Adrenal gland (tissue), 12 donors: ENCODE measurements around the gene TTF2. TPM values are rescaled to one million over a fixed set of nuclear protein-coding genes. Genes with fewer than 3 reads are reported as not detected.

Source experiments
- DNase-seq, 7 donors: peaks; one replicate each; pipeline ENCODE4 v3.0.0-alpha.2; 2019 to 2020
- H3K27ac ChIP-seq, 5 donors: fragments of 200-600 bp; sonication (generic) in 4 of 5; 1 replicate in 3 of 5; 2 replicates in 2 of 5; pipeline versions ENCODE4 v1.5.1 to v1.8.0; 2016 to 2020; ENCODE audit warnings: mild to moderate bottlenecking in 1 of 5
- H3K27me3 ChIP-seq: fragments of 200-600 bp; 2 replicates; pipeline ENCODE4 v1.8.0; 2021
- H3K36me3 ChIP-seq, 2 donors: fragments of 200-600 bp; replicated peaks in 1 of 2; 1 replicate in 1 of 2; 2 replicates in 1 of 2; pipeline versions ENCODE4 v1.5.1 to v1.8.0; 2018 to 2022
- H3K4me1 ChIP-seq, 2 donors: fragments of 200-600 bp; replicated peaks in 1 of 2; 1 replicate in 1 of 2; 2 replicates in 1 of 2; pipeline versions ENCODE4 v1.5.1 to v1.8.0; 2018 to 2021
- H3K4me3 ChIP-seq, 4 donors: fragments of 200-600 bp; sonication (generic) in 3 of 4; one replicate each; pipeline ENCODE4 v1.5.1; 2016 to 2018
- H3K9me3 ChIP-seq, 3 donors: fragments of 200-600 bp; sonication (generic) in 1 of 3; replicated peaks in 1 of 3; 1 replicate in 2 of 3; 2 replicates in 1 of 3; pipeline versions ENCODE4 v1.5.1 to v1.8.0; 2016 to 2021
- CTCF ChIP-seq, 6 experiments: fragments of 450-650 bp in 4 of 6; fragments of 200-600 bp in 2 of 6; sonication (generic) in 1 of 6; IDR thresholded peaks; 1 replicate in 5 of 6; 2 replicates in 1 of 6; pipeline versions ENCODE4 v1.5.1 to v1.8.0; 2016 to 2021; ENCODE audit warnings: antibody characterized with exemption in 6 of 6, mild to moderate bottlenecking in 2 of 6, moderate library complexity in 1 of 6
- POLR2A ChIP-seq, 2 donors: fragments of 450-650 bp; IDR thresholded peaks; one replicate each; pipeline ENCODE4 v1.6.1; 2017; ENCODE audit warnings: antibody characterized with exemption in 2 of 2, mild to moderate bottlenecking in 2 of 2, moderate library complexity in 1 of 2
- WGBS, 4 donors: extraction: QIAGEN DNeasy Blood & Tissue Kit in 2 of 4; methylation state at CpG; one replicate each; pipeline versions ENCODE4 v1.1.5 to v1.1.7; 2013 to 2017; 5-methylcytosine and 5-hydroxymethylcytosine counted together
- intact Hi-C, 2 donors: fragments of 100-400 bp; cut with DNase I; formaldehyde crosslinking; loops; one replicate each; pipeline versions ENCODE4 v1.14.1 to v1.15.0; 2022 to 2023
- polyA plus RNA-seq, 3 donors: library from polyadenylated mRNA; stranded (reverse); fragments of 200-250 nt in 2 of 3; fragments of 350-450 nt in 1 of 3; fragmentation: Illumina TruSeq in 1 of 3; extraction: RNeasy Lipid Tissue Mini Kit (QIAGEN cat#74804) in 1 of 3; gene quantifications; one replicate each; pipeline ENCODE4 v1.2.3, GENCODE V29; 2013 to 2014
- total RNA-seq, 9 donors: library from RNA; depleted of rRNA in 4 of 9; stranded (reverse); fragments of >200 nt in 4 of 9; fragments of 120-200 nt in 1 of 9; fragmentation: NEBNext Ultra II Directional in 1 of 9; extraction: Animal tissue kit (Norgen Biotek cat#: 25700) in 1 of 9; gene quantifications; one replicate each; pipeline versions ENCODE4 v1.1.0 to v1.2.4, GENCODE V29; 2013 to 2023
- donor health status: healthy with polysubstance abuse.
- donor health status: Bipolar disorder and iron deficiency.
- donor health status: DM: yes; HTN: yes; CAD: no.
- donor health status: DM: no; HTN: no; CAD: no.
- donor health status: DM: no; HTN: no; CAD: no.
- donor health status: DM: yes; HTN: yes; CAD: no.

Gene TTF2
- total and polyA plus RNA-seq, 12 donors: 3.5 to 28.2 (median 19.2) TPM

- Histone ChIP-seq H3K4me3 (no peak overlapping the region), H3K27me3 (no peaks in the 10 kb centered on the region), H3K27ac (no peak overlapping the region), H3K4me1 (no peaks in the 10 kb centered on the region), H3K9me3 (no peaks in the 10 kb centered on the region), H3K36me3 (peaks cover 0 to 12% of the 10 kb centered on the region in 2 donors)
- no peak for TF ChIP-seq POLR2A (IDR thresholded peaks at IDR 0.05)
- no peak for TF ChIP-seq CTCF (IDR thresholded peaks at IDR 0.05)
- intact Hi-C loops: no loop called here
- 80 to 96% (median 88%) methylated on average over 4 to 6 of the region's 6 CpGs for WGBS, 4 donors
- DNase-seq: no peak
Observed at GRCh38 chr1:117084231-117084630, 24.1 kb downstream of the TTF2 start.

DNA sequence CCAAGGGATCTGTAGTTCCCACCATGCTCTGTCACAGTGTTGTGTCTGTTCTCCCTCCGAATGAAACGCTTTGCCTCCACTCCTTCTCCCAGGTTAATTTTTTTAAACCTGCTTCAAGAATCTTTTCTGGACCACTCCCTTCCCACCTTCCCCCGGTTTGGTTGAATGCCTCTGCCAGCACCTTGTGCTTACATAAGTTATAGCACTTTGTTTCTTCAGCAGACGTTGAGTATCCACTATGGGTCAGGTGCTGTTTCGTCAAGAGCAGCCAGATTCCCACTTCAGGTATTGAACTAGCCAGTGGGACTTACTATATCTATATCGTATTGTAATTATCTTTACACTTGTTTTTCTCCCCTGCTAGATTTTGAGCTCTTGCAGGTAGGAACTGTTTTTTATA lies 27.6 kb downstream of the TTF2 start:
- Histone ChIP-seq H3K4me3 (no peak overlapping the region), H3K27ac (no peak overlapping the region), H3K9me3 (no peaks in the 10 kb centered on the region), H3K27me3 (no peaks in the 10 kb centered on the region), H3K36me3 (no peaks in the 10 kb centered on the region), H3K4me1 (peaks cover 3 to 8% of the 10 kb centered on the region in 2 donors)
- intact Hi-C loops: no loop called here
- DNase-seq: no peak
- WGBS, 4 donors: 96 to 98% (median 97%) methylated on average over 6 of the region's 6 CpGs
- TF ChIP-seq POLR2A (IDR thresholded peaks at IDR 0.05) (no peak), CTCF (IDR thresholded peaks at IDR 0.05) (no peak)

- TF ChIP-seq CTCF (IDR thresholded peaks at IDR 0.05) (no peak), POLR2A (IDR thresholded peaks at IDR 0.05) (no peak)
- H3K36me3 ChIP-seq: no peaks in the 10 kb centered on the region
- H3K27ac ChIP-seq: no peak overlapping the region
- intact Hi-C loops: no loop called here
- no peak for DNase-seq
- H3K9me3 ChIP-seq: no peaks in the 10 kb centered on the region
- WGBS, 4 donors: 92 to 100% (median 94%) methylated on average over 2 of the region's 2 CpGs
- H3K4me1 ChIP-seq: peaks cover 16 to 23% of the 10 kb centered on the region in 2 donors
- H3K4me3 ChIP-seq: no peak overlapping the region
- H3K27me3 ChIP-seq: no peaks in the 10 kb centered on the region
Observed at GRCh38 chr1:117089996-117090395, 29.9 kb downstream of the TTF2 start.

DNA sequence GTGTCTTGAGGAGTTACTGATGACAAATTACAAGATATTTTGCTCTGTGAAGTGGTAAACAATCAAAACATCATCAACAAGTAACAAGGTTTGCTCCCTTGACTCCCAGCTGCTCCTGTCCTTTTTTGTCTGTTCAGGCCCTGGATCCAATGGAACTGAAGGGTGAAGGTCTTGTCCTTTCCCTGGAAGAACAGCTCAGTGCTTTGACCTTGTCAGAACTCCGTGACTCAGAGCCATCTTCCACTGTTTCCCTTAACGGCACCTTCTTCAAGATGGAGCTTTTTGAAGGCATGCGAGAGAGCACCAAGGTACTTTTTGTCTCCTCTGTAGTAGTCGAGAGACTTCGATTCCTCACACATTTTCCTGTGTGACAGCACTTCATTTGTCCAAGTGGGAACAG lies 32.5 kb downstream of the TTF2 start:
- WGBS, 4 donors: 39 to 44% (median 42%) methylated on average over 5 of the region's 5 CpGs

More for the DNA sequence above, 32.5 kb downstream of the TTF2 start:
- H3K4me3 ChIP-seq: no peak overlapping the region
- H3K27me3 ChIP-seq: no peaks in the 10 kb centered on the region
- no peaks in the 10 kb centered on the region for H3K36me3 ChIP-seq
- peak; percentile 51 to 67 (median 61) for DNase-seq
- peaks cover 19 to 23% of the 10 kb centered on the region in 2 donors for H3K4me1 ChIP-seq
- H3K27ac ChIP-seq: peak overlapping the region; percentile 73 to 90 (median 81)
- no peak for TF ChIP-seq CTCF (IDR thresholded peaks at IDR 0.05)
- intact Hi-C loops: no loop called here
- H3K9me3 ChIP-seq: no peaks in the 10 kb centered on the region
